ENCODE data around the gene BLM. TPM values are rescaled to one million over a fixed set of nuclear protein-coding genes. Genes with fewer than 3 reads are reported as not detected.

Gene BLM
- total and polyA plus RNA-seq, 10 of the 15 experiments (the other 5 are each of a cell fraction or from before 2014, with no cell fraction given), result 23.0 to 68.4 (median 43.9) TPM

GRCh38 chr15:90743407-90743806 lies 26.3 kb downstream of the BLM start:
- WGBS (ENCODE audit: insufficient coverage, insufficient replicate concordance, low lambda C conversion rate, missing lambda C conversion rate), result 100% methylated on average over 1 of the region's 1 CpG
- ChIA-PET RAD21 (ENCODE audit: unreplicated experiment) (no interaction called here), SMC1A (ENCODE audit: uncharacterized antibody, unreplicated experiment) (interaction anchor here (1.0 kb wide), 1 partner anchor 10 kb away, joined by 3 read pairs; no protein-coding TSS in a partner anchor), POLR2A (no interaction called here), CTCF (interaction anchor here (1.2 kb wide), 1 partner anchor 191 kb away, joined by 4 read pairs; no protein-coding TSS in a partner anchor)
- H3K36me3 ChIP-seq (ENCODE audit: control insufficient read depth in 2 of 2, insufficient read depth in 2 of 2, low read length in 1 of 2), result no peaks in the 10 kb centered on the region; a peak in 2 of 4 replicates
- H3K4me3 ChIP-seq, result no peak overlapping the region
- BruUV-seq (replicated peaks), result no TSS peak
- H3K9ac ChIP-seq (ENCODE audit: control insufficient read depth, insufficient read depth, low read length), result no peak overlapping the region
- ATAC-seq, result no peak
- H3K4me1 ChIP-seq (ENCODE audit: control insufficient read depth, insufficient read depth, low read length), result no peaks in the 10 kb centered on the region; the same call in 1 of the 2 replicates
- no peak for FAIRE-seq
- no peak overlapping the region for H2AFZ ChIP-seq (ENCODE audit: control insufficient read depth, low read depth, low read length)
- H3K9me3 ChIP-seq (replicated peaks; ENCODE audit: control insufficient read depth, insufficient read depth, low read length), result peaks cover 12% of the 10 kb centered on the region
- H3K27me3 ChIP-seq (replicated peaks in 1 of 2; ENCODE audit: control insufficient read depth in 2 of 2, insufficient read depth in 2 of 2, low read length in 1 of 2), result no peaks in the 10 kb centered on the region
- H3K4me2 ChIP-seq (ENCODE audit: control insufficient read depth, insufficient read depth), result no peak overlapping the region
- in situ Hi-C loops (cut with MboI), result no loop called here
- DNase-seq (ENCODE audit: low read depth, low spot score), result no peak
- no peaks in the 10 kb centered on the region for H4K20me1 ChIP-seq (ENCODE audit: control insufficient read depth, insufficient read depth)
- H3K79me2 ChIP-seq (ENCODE audit: control insufficient read depth, insufficient read depth, low read length), result peaks cover 27% of the 10 kb centered on the region
- intact Hi-C loops (cut with micrococcal nuclease; ENCODE audit: unreplicated experiment), result no loop called here
- TF ChIP-seq NBN (IDR thresholded peaks at IDR 0.05), result no peak
- TF ChIP-seq HDAC6 (IDR thresholded peaks at IDR 0.05; ENCODE audit: unreplicated experiment), result no peak
- no peak for TF ChIP-seq ZSCAN29 (IDR thresholded peaks at IDR 0.05)
- TF ChIP-seq SREBF1 (IDR thresholded peaks at IDR 0.05; ENCODE audit: low read length), result no peak
- no peak for TF ChIP-seq ZNF24 (IDR thresholded peaks at IDR 0.05)
- TF ChIP-seq PML (IDR thresholded peaks at IDR 0.05; ENCODE audit: low read length), result no peak
- TF ChIP-seq MEF2B (IDR thresholded peaks at IDR 0.05; ENCODE audit: partially characterized antibody, poor library complexity, severe bottlenecking), result no peak
- no peak for TF ChIP-seq CEBPZ (IDR thresholded peaks at IDR 0.05; ENCODE audit: low read depth, low read length)
- no peak for TF ChIP-seq POU2F2 (IDR thresholded peaks at IDR 0.05; ENCODE audit: borderline replicate concordance, low read depth, low read length)
- no peak for TF ChIP-seq ZNF274 (IDR thresholded peaks at IDR 0.05; ENCODE audit: insufficient read depth, insufficient read length)
- TF ChIP-seq RB1 (IDR thresholded peaks at IDR 0.05; ENCODE audit: borderline replicate concordance), result no peak
- TF ChIP-seq NR2C2 (IDR thresholded peaks at IDR 0.05; ENCODE audit: borderline replicate concordance, control insufficient read depth, insufficient read length, low read depth), result no peak
- no peak overlapping the region for H3K27ac ChIP-seq (ENCODE audit: control insufficient read depth, insufficient read depth)

Data from GM12878 (cell line).